HG02981 (cell line): Measurements from ENCODE around the gene COL16A1.

Experiments used
- ATAC-seq: cut with Tn5 transposase; IDR thresholded peaks from one replicate; pipeline ENCODE4 v1.9.1; 2021; ENCODE audit warnings: mild to moderate bottlenecking, moderate library complexity; ENCODE audit not compliant: unreplicated experiment

The COL16A1 gene

DNA sequence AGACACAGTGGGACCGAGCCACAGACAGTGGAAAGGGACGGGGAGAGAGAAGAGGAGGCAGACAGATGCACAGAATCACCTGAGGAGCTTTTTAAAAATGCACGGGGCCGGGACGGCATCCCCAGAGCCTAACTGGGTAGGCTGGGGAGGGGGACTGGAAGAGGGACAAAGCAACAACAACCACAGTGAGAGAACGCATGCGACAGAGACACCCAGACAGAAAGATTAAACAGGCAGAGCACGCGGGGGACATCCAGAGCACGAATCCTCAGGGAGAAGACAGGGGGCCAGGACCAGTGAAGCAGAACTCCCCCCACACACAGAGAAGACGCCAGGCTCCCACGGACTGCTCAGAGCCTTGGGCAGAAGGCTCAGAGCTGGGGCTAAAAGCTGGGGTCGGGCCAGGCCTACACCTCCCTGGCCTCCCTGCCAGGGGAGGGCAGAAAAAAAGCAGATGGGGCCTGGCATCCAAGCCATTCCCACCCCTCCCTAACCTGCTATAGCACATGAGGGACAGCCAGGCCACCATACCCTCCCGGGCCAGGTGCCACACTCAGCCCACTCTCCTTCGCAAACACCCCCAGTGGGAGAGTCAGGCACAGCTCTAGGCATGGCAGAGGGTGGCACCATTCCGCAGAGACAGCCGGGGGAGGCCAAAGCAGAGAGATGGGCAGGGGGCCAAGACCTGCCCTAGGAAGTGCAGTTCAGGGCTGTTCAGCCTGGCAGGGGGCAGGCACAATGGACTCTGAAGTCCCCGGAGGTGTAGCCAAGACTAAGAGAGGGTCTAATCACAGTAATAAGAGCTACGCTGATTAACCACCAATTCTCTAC, 29.8 kb upstream of the COL16A1 start:
- no peak for ATAC-seq

DNA sequence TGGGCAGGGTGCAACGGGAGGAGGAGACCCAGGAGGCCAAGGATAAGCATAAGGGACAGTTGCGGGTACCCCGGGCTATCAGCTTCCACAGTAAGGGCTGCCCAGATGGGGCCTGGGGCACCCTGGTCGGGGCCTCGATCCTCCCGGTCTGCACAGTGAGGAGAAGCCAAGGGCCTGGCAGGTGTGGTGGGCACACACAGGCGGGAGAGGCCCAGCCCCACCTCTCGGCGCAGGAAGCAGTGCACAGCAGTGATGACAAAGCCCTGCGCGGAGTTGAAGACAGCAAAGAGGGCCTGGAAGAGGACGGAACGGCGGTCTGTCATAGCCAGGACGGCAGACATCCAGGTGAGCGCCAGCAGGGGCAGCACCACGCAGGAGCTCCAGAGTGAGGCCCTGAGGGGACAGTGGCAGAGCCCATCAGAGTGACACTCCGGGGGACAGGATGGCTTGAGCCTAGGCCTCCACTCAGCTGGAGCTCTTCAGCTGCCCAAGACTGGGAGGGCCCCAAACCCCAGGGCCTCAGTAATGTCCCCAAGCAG, 29.0 kb upstream of the COL16A1 start:
- ATAC-seq, result no peak

DNA sequence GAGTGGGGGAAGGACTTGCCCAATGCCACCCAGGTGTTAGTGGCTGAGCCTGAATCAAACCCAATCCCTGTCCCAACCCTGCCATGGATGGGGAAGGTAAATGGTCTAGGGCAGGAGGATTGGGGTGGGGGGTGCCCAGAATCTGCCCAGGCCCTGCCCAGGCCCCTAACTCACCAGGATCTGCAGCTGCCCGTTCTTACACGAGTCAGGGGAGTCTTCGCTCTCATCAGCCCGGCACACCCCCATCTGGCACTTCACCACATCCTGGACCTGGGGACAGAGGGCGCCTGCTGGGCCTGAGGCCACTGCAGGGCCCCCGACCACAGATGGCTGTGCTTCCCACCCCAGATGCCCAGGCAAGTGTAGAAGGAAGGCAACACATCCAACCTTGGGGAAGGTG, 28.5 kb upstream of the COL16A1 start:
- ATAC-seq, result no peak

DNA sequence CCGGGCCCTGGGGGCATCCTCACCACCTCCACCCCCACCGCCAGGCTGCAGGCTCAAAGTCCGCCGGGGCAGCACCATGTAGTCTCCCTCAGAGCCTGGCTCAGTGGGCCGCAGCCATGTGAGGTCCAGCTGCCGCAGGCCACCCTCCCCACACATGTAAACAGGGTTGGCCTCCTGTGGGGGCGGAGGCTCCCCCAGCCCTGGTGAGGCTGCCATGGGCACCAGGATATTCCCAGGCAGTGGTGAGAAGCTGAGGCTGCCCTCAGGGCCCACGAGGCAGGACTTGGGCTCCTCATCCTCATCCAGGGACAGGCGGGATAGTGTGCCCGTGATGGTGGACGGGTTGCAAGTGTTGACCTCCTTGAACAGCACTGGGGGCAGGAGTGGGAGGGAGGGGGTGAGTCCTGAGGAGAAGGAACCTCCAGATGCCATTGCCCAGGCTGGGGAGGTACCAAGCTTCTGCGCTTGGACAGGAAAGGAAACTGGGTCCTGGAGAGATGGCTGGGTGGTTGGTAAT, 27.3 kb upstream of the COL16A1 start:
- no peak for ATAC-seq

DNA sequence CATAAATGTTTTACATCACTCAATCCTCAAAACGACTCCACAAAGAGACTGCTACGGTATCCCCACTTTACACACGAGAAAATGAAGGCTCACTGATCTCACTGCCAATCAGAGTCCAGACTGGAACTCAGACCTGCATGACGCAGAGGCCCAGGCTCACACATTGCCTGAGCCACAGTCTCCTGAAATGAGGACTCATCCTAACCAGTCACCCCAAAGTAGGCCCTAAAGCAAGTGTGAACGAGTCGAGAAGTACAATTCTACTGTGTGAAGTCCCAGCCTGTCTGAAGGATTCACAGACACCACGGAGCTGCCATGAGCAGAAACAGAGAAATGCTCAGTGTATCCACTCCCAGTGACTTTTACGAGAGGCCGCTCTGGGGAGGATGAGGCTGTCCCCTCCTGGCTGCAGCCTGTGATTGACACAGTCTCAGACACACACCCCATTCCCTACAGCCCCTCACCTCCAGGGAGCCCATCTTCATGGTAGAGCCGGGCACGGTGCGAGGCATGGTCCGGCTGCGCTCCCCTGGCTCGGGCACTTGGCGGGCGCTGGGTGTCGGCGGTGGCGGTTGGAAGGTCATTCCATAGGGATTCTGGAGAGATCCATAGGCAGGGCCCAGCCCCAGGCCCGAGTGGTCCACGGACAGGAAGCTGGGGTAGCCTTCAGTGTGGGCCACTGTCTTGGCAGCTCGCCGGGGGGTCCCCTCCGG, 26.7 kb upstream of the COL16A1 start:
- ATAC-seq, result no peak

DNA sequence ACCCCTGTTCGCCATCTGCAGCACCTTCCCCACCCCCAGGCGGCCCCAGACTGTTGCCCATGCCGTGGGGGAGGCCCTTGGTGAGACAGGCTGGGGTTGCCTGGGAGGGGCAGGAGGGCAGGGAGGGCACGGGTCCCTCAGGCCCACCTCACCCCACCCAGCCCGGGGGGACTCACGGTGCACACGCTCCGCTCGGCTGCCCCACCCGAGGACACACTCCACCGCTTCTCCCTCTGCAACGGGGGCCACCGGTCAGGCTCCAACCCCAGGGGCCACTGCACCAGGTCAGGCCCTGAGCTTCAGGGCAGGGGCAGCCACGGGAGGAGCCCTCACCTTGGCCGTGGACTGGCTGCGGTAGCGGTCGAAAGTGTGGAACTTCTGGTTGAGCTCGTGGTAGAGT, 24.0 kb upstream of the COL16A1 start:
- ATAC-seq, result no peak

DNA sequence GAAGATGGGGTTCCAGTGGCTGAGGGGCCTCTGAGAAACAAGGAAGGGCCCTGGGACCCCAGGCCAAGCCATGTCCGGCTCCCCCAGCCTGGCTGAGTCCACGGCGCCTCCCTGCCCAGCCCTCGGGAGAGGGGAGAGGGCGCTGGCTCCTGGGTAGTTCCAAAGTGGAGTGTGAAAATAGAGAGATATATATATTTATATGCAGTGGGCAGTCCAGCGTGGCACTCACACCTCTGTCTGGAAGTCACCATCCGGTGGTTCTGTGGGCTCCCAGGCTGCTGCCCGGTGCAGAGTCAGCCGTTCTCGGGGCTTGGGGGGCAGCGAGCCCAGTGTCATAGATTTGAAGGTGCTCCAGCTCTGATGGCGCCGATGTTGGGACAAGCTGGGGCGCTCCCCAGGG, 23.4 kb upstream of the COL16A1 start:
- no peak for ATAC-seq

DNA sequence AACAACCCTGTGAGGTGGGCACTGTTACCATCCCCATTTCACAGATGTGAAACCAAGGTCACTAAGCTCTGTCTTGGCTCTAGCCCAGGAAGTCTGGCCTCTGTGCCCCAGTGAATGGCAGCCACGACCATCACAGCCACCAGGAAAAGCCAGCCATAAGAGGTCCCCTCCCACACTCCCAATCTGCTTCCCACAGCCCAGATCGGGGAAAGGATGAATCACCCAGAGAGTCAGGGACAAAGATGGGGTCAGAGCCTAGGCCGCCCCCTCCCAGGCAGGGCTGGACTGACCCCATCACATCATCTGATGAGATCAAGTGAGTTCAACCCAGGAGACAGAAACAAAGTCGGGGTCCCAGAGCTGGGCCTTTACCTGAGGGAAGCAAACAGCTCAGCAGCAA, 22.9 kb upstream of the COL16A1 start:
- ATAC-seq, result no peak

DNA sequence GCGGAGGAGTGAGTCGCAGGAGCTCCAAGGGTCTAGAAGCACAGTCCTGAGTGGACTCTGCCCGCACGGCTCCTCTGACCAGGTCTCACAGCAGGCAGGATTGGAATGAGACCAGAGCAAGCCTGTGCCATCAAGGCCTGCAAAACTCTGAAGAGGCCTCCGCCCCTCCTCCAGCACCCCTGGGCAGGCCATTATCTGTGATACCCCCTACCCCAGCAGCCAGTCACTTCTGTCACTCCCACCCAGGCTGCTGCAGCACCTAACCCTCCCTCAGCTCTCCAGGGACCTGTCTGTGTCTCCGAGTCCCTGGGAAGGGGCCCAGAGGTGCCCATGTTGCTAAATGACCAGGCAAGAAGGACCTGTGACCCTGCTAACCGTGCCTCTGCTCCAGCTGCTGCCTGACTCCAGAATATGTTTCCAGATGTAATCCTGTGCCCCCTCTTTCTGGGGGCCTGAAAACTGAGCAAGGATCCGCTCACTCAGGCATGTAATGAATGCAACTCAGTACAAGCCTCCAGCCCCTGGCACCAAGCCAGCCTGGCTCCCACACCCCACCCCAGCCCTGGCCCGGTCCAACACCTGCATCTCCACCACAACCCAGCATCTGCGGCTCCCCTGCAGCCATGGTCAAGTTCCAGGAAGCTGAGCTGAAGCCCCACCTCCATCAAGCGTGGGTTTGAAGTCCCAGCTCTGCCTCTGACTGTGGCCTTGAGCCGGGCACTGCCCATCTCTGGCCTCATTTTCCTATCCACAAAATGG, 22.1 kb upstream of the COL16A1 start:
- no peak for ATAC-seq

DNA sequence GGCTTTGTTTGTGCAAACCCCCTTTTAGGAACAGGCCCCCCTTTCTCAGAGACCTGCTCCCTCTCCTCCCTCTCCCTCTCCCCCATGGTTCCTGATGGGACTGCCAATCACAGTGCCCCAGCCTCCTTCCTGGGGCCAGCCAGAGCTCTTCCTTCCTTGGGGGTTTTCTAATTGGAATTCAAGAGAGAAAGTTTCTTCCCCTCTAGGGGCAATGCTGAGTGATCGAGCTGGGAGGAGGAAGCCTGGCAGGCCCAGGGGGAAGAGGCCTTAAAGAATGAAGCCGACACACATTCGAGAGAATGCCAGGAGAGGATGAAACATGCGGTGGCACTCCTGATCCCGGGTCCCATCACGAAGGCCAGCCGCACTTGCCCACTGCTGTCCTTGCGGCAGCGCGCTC, 21.3 kb upstream of the COL16A1 start:
- no peak for ATAC-seq

DNA sequence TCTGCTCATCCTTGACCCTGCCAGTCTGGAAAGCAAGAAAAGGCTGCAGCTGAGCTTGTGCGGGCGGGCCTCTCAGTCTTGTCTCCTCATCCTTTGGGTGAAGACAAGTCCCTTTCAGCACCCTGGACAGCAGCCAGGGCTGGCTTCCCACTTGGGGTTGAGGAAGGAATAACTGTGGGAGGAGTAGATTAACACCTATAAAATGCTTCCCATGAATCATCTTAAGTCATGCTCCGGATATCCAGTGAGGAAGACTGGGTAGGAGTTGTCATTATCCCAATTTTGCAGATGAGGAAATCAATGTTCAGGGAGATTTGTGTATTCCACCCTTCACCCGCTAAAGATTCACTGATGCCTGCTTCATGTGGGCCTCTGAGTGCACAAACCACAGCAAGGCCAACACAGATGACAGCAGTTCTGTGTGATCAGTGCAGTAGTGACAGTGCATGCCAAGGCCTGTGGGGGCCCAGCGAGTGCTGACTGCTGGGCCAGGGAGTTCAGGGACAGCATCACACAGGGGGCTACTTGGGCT, 20.1 kb upstream of the COL16A1 start:
- ATAC-seq, result no peak

DNA sequence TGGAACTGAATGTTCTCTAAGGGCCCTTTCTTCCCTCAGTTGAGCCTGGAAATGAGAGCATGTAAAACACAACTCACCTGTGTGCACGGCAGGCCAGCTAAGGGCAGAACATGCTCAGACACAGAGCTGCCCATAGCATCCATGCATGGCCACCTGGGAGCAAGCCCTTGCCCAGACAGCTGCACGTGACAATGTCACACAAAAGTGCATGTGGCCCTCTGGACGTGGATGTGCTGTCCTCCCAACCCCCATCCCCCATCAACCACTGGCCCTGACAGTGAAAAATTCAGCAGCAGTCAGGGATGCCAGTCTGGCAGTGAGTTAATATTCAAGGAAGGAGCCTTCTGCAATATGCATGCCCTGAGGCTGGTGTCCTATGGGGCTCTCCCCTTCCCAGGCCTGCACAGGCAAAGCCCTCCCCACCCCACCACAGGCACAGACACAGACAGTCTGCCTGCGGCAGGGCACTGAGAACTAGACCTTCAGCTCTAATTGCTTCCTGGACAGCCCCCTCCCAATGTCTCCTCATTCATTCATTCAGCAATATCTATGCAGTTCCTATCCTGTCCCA, 14.6 kb upstream of the COL16A1 start:
- ATAC-seq, result no peak

DNA sequence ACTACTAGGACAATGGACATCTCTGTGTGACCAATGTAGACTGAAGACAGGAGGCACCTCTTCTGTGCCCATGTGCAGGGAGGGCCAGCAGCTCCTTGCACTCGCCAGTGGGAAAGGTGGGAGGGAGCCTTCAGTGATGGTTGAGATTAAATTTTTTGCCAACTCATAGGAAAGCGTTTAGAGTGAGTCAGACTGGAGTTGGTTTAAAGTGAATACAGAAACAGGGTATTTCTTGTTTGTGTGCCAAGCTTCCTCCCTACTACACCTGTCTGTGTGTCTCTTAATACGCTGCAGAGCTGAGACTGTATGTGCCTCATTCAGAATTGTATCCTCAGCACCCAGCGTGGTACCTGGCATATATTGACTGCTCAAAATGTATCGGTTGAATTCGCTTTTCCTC, 13.5 kb upstream of the COL16A1 start:
- ATAC-seq, result no peak

DNA sequence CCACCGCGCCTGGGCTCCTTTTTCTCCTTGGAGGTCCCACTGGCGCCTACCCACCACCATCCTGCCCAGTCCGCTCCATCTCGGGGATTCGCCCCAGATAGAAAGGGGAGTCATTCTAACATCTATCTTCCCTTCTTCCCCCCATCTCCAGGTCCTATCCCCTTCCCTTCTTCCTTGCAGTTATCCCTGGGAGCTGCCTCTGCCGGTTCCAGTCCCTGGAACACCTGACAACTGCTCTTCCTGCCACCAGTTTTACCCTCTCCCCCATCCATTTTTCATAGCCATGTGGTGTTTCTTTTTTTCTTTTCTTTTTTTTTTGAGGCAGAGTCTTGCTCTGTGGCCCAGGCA, 12.0 kb upstream of the COL16A1 start:
- no peak for ATAC-seq

DNA sequence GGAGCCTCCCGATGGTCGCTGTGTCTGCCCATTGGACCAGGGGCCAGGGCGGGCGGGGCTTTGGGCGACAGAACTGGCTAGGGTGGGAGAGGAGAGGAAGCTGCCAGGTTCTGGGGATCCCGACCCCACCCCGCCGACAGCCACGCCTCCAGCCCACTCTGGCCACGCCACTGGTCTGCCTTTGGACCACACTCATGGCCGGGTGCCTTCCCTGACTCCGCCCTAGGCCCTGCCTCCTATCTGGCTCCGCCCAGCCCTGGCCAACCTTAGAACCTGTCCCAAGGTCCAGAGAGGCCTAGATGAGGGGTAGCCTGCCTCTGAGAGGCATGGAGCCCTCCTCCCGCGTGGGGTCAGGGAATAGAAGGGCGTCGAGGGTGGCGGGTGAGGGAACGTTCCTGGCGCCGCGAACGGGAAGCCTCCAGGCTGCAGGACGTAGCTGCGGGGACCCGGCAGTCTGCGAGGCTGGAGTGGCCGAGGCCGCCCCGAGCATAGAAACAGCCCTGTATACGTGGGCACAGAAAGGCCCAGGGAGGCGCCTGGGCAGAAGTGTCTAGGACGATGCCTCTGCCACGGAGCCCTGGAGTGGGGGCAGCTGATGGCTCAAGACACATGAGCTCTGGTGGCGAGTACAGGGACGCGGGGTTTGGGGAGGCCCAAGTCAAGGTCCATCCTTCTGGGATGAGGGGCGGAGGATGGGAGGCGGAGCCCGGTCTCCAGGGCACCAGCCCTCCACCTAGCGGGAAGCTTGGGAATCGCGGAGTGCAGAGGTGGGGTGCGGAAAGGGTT, 11.5 kb upstream of the COL16A1 start:
- no peak for ATAC-seq

DNA sequence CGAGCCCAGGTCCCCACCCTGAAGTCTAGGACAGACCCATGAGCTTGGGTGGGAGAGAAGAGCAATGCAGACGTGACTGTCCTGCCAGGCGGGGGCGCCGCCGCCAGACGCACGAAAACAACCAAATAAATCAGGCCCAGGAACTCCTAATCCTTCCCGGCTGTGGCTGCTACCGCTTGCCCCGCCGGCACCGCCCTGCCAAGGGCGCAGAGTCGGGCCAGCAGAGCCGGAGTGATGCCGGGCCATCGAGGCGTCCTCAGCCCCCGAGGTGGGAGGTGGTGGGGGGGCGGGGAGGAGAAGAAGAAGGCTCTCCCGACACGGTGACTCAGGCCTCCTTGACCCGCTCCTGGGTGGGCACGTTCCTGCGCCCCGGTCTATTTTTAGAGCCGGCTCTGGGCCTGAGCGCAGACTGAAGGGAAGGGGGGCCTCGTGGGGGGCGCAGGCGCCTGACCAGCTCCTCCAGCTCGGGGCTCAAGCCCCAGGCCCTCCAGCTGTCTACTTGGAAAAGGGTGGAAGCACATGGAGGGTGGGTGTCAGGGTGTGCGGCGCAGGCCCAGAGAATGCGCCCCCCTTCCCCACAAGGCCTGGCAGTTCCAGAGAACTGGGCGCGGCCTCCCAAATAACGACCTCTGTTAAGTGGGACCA, 10.7 kb upstream of the COL16A1 start:
- ATAC-seq, result no peak

DNA sequence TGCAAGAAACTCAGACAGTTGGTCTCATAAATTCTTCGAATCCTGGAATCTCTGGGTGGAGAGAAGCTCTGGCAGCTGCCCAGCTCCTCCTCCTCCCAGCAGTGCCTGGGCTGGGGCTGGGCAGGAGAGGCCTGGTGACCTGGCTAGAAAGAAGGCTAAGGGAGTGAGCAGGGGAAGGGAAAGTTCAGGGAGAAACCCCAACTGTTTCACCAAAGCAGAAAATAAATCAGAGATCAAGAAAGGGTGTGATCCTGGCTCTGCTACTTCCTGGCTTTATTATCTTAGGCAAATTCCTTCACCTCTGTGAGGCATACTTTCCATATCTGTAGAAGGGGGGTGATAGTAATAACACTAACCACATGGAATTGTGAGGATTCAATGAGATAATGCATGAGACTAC, 8.8 kb upstream of the COL16A1 start:
- ATAC-seq, result no peak

DNA sequence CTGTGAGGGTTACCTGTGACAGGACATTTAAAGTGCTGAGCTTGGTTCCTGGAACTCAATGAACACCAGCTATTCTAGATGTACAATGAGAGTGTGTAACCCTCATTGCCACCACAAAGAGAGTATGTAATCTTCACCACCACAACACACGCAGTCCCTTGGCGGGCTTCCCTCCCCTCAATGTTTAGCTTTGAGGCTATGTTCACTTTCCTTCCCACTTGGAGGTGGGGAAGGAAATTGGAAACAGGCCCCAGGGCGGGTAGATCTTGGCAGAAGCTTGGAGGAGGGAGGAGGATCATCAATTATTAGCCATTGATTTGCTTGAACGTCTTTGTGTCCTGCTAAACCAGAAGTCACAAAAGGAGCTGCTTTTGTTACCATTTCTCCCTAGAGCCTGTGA, 8.3 kb upstream of the COL16A1 start:
- ATAC-seq, result no peak

DNA sequence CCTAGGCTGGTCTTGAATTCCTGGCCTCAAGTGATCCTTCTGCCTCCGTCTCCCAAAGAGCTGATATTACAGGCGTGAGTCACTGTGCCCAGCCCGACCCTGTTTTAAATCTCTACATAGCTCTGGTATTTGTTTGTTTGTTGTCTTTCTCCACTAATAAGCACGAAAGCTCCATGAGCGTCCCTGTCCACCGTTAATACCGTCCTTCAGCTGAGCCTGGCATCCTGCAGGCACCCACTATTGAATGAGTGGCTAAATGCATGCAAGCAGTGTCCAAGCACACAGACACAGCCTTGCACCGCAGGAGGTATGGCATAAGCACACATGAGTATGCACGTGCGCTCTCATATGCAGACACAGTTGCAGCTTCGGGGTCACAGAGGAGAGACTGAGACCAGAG, 4.5 kb upstream of the COL16A1 start:
- ATAC-seq, result no peak

DNA sequence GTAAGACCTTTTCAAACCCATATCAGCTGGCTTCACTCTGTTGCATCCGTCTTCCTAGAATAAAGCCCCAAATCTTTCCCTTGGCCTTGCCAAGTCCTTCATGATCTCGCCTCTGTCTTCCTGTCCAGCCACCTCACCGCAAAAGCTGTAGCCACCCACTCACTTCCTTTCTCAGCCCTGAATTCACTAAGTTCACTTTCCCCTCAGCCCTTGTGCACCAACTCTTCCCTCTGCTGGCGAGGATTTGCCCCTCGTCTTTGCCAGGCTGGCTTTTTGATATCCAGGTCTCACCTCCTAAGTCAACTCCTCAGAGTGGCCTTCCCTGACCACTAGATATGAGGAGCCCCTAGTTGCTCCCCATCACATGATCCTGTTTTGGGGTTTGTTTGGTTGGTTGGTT, 3.9 kb upstream of the COL16A1 start:
- no peak for ATAC-seq
